Hepatocyte (in vitro differentiated cells): Measurements from ENCODE around the gene DGCR8. TPM values are rescaled to one million over a fixed set of nuclear protein-coding genes. Genes with fewer than 3 reads are reported as not detected.

ENCODE experiments used
- DNase-seq: peaks from one replicate; pipeline ENCODE4 v3.0.0-alpha.2; 2016; ENCODE audit warnings: low spot score
- H2AFZ ChIP-seq: fragments of 200-600 bp; sonication (generic); 2 replicates; pipeline ENCODE4 v1.6.0; 2016; ENCODE audit warnings: antibody characterized with exemption, mild to moderate bottlenecking
- H3K27ac ChIP-seq: fragments of 200-600 bp; sonication (generic); 2 replicates; pipeline ENCODE4 v1.5.1; 2016; ENCODE audit warnings: mild to moderate bottlenecking
- H3K27me3 ChIP-seq: fragments of 200-600 bp; sonication (generic); 2 replicates; pipeline ENCODE4 v1.6.1; 2016
- H3K36me3 ChIP-seq: fragments of 200-600 bp; sonication (generic); replicated peaks from 2 replicates; pipeline ENCODE4 v1.5.1; 2016; ENCODE audit warnings: low read depth; ENCODE audit not compliant: insufficient read depth
- H3K4me1 ChIP-seq: fragments of 200-600 bp; sonication (generic); 2 replicates; pipeline ENCODE4 v1.5.1; 2016; ENCODE audit warnings: mild to moderate bottlenecking, moderate library complexity; ENCODE audit not compliant: insufficient read depth
- H3K4me2 ChIP-seq: fragments of 200-600 bp; sonication (generic); 2 replicates; pipeline ENCODE4 v1.6.0; 2016
- H3K4me3 ChIP-seq: fragments of 200-600 bp; sonication (generic); 2 replicates; pipeline ENCODE4 v1.5.1; 2016; ENCODE audit warnings: mild to moderate bottlenecking
- H3K79me2 ChIP-seq: fragments of 200-600 bp; sonication (generic); 2 replicates; pipeline ENCODE4 v1.6.0; 2017; ENCODE audit warnings: mild to moderate bottlenecking
- H3K9me2 ChIP-seq: fragments of 200-600 bp; sonication (generic); replicated peaks from 2 replicates; pipeline ENCODE4 v1.6.0; 2017; ENCODE audit warnings: mild to moderate bottlenecking; ENCODE audit not compliant: insufficient read depth
- H3K9me3 ChIP-seq: fragments of 200-600 bp; sonication (generic); 2 replicates; pipeline ENCODE4 v1.5.1; 2016; ENCODE audit warnings: low read depth, mild to moderate bottlenecking
- H4K20me1 ChIP-seq: fragments of 200-600 bp; sonication (generic); 2 replicates; pipeline ENCODE4 v1.6.0; 2016; ENCODE audit warnings: mild to moderate bottlenecking; ENCODE audit not compliant: insufficient read depth, poor library complexity, severe bottlenecking
- EZH2 ChIP-seq: fragments of 200-600 bp; sonication (generic); IDR thresholded peaks from 2 replicates; pipeline ENCODE4 v1.6.1; 2016; ENCODE audit warnings: antibody characterized with exemption, mild to moderate bottlenecking, borderline replicate concordance
- EZH2phosphoT487 ChIP-seq: fragments of 200-600 bp; sonication (generic); IDR thresholded peaks from one replicate; pipeline ENCODE4 v1.6.1; 2018; ENCODE audit warnings: antibody characterized with exemption, mild to moderate bottlenecking, low read depth, moderate library complexity; ENCODE audit not compliant: unreplicated experiment, severe bottlenecking
- WGBS: methylation state at CpG from one replicate; pipeline ENCODE4 v1.1.6; 2016; ENCODE audit warnings: low lambda C conversion rate; ENCODE audit errors: missing lambda C conversion rate; 5-methylcytosine and 5-hydroxymethylcytosine counted together
- polyA plus RNA-seq: library from polyadenylated mRNA; unstranded; fragments of >200 nt; fragmentation: Nextera tagmentation; extraction: Ambion mirVana; gene quantifications from 2 replicates; pipeline ENCODE4 v1.2.1, GENCODE V29; 2016
- total RNA-seq: library from RNA; depleted of rRNA; stranded (reverse); fragments of >200 nt; gene quantifications from 2 replicates; pipeline ENCODE4 v1.2.3, GENCODE V29; 2014
- TF ChIP-seq, protein P1 (sequence below): fragments of 200-600 bp; sonication (generic); IDR thresholded peaks from 2 replicates; pipeline ENCODE4 v1.5.1; 2016; ENCODE audit warnings: antibody characterized with exemption, mild to moderate bottlenecking; ENCODE audit not compliant: poor library complexity

DGCR8 gene
- total and polyA plus RNA-seq, 2 experiments from 2014 or later: 10.8 to 18.3 TPM

DNA sequence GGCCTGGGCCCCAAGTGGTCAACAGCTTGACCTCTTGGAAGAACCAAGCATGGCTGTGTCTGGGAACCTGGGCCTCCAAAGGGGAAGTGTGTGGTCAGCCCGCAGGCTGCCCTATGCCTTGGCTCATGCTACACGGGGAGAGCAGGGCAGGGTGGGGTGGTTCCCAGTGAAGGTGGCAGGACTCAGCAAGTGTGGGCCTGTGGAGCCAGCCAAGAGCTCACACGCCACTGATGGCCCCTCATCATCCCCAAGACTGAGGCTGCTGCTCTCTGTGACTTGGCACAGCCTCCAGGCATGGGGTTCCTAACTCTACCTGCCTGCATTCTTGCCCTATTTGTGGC lies 15.9 kb upstream of the DGCR8 start:
- WGBS: 93% methylated on average over 3 of the region's 3 CpGs
- no peaks in the 10 kb centered on the region for H3K4me1 ChIP-seq
- no peaks in the 10 kb centered on the region for H4K20me1 ChIP-seq
- H3K9me3 ChIP-seq: no peaks in the 10 kb centered on the region
- no peak overlapping the region for H3K4me2 ChIP-seq
- H3K79me2 ChIP-seq: no peaks in the 10 kb centered on the region
- no peaks in the 10 kb centered on the region for H3K27me3 ChIP-seq
- no peaks in the 10 kb centered on the region for H3K36me3 ChIP-seq
- H3K4me3 ChIP-seq: no peak overlapping the region
- TF ChIP-seq EZH2 (no peak), EZH2phosphoT487 (no peak)
- TF ChIP-seq, protein P1, sequence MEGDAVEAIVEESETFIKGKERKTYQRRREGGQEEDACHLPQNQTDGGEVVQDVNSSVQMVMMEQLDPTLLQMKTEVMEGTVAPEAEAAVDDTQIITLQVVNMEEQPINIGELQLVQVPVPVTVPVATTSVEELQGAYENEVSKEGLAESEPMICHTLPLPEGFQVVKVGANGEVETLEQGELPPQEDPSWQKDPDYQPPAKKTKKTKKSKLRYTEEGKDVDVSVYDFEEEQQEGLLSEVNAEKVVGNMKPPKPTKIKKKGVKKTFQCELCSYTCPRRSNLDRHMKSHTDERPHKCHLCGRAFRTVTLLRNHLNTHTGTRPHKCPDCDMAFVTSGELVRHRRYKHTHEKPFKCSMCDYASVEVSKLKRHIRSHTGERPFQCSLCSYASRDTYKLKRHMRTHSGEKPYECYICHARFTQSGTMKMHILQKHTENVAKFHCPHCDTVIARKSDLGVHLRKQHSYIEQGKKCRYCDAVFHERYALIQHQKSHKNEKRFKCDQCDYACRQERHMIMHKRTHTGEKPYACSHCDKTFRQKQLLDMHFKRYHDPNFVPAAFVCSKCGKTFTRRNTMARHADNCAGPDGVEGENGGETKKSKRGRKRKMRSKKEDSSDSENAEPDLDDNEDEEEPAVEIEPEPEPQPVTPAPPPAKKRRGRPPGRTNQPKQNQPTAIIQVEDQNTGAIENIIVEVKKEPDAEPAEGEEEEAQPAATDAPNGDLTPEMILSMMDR: no peak
- no peaks in the 10 kb centered on the region for H3K9me2 ChIP-seq
- no peak overlapping the region for H3K27ac ChIP-seq
- no peak for DNase-seq
- no peak overlapping the region for H2AFZ ChIP-seq

DNA sequence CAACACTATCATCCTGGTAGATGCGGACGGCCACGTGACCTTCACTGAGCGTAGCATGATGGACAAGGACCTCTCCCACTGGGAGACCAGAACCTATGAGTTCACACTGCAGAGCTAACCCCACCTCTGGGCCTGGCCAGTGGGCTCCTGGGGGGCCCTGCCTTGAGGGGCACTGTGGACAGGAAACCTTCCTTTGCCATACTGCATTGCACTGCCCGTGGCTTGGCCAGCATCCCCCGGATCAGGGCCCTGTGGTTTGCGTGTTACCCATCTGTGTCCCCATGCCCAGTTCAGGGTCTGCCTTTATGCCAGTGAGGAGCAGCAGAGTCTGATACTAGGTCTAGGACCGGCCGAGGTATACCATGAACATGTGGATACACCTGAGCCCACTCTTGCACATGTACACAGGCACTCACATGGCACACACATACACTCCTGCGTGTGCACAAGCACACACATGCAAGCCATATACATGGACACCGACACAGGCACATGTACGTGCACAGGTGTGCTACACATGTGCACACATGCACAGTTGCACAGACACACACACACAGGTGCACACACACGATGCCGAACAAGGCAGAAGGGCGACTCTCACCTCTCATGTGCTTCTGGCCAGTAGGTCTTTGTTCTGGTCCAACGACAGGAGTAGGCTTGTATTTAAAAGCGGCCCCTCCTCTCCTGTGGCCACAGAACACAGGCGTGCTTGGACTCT lies 15.3 kb upstream of the DGCR8 start:
- Histone ChIP-seq H4K20me1 (no peaks in the 10 kb centered on the region), H3K4me3 (no peak overlapping the region), H2AFZ (no peak overlapping the region), H3K36me3 (no peaks in the 10 kb centered on the region), H3K27me3 (no peaks in the 10 kb centered on the region), H3K4me1 (no peaks in the 10 kb centered on the region), H3K9me3 (no peaks in the 10 kb centered on the region), H3K9me2 (no peaks in the 10 kb centered on the region), H3K27ac (no peak overlapping the region), H3K79me2 (no peaks in the 10 kb centered on the region), H3K4me2 (no peak overlapping the region)
- WGBS: 89% methylated on average over 18 of the region's 18 CpGs
- no peak for TF ChIP-seq EZH2phosphoT487
- TF ChIP-seq EZH2: no peak
- TF ChIP-seq, protein P1: no peak
- DNase-seq: no peak

DNA sequence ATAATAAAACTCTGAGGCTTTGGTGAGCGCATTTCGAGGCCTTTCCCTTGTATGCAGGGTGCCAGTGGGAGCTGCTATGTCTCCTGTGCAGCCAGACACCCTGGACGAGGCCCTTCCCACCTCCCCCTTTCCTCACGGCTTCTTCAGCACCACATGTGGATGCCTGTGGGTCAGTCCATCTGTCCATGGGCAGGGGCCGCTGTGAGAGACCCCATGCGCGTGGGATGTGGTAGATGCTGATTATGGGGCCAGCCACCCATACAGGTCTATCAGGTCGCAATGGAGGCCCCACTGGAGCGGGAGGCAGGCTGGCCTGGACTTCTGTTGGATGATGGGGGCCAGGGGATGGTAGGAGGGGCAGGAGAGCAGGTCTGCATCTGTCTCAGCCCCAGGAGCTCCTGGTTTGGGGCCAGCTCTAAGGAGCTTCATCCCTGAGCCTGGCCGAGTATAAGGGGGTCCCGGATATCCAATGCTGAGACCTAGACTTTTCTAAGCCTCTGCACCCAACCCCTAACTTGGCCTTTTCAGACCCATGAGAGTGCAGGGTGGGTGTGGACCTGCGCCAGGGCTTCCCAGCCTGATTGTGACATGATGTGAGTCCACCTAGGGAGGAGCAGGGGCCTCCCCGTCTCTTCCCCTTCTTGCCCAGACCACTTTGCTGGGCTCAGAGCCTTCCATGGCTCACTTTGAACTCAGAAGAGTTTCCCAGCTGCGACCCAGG lies 14.0 kb upstream of the DGCR8 start:
- no peaks in the 10 kb centered on the region for H3K27me3 ChIP-seq
- no peaks in the 10 kb centered on the region for H3K9me2 ChIP-seq
- H4K20me1 ChIP-seq: no peaks in the 10 kb centered on the region
- 95% methylated on average over 14 of the region's 14 CpGs for WGBS
- H3K9me3 ChIP-seq: no peaks in the 10 kb centered on the region
- no peak overlapping the region for H3K4me3 ChIP-seq
- DNase-seq: no peak
- H3K4me2 ChIP-seq: no peak overlapping the region
- no peak overlapping the region for H3K27ac ChIP-seq
- TF ChIP-seq EZH2 (no peak), EZH2phosphoT487 (no peak)
- TF ChIP-seq, protein P1: no peak
- no peaks in the 10 kb centered on the region for H3K4me1 ChIP-seq
- H2AFZ ChIP-seq: no peak overlapping the region
- no peaks in the 10 kb centered on the region for H3K36me3 ChIP-seq
- H3K79me2 ChIP-seq: no peaks in the 10 kb centered on the region
